MCF 10A (cell line): Measurements from ENCODE around the gene IPO8. TPM values are rescaled to one million over a fixed set of nuclear protein-coding genes. Genes with fewer than 3 reads are reported as not detected.

ENCODE experiments used
- BruUV-seq: library from RNA; stranded (reverse); fragments of 400-500 nt; replicated peaks from 2 replicates; lab custom pipeline; 2021; lab: Mats Ljungman, UMichigan
- CTCF ChIA-PET: fragments of 300-600 bp; sonication (Branson Sonifier 250); formaldehyde crosslinking; extraction: SDS; loops from one replicate; lab custom pipeline; 2021; ENCODE audit warnings: antibody characterized with exemption, inconsistent platforms; lab: Yijun Ruan, JAX
- POLR2A ChIA-PET: fragments of 300-600, 350-650 bp; sonication (Branson Sonifier 250); formaldehyde crosslinking; extraction: SDS; loops from one replicate; lab custom pipeline; 2020; ENCODE audit warnings: antibody characterized with exemption, inconsistent platforms; lab: Yijun Ruan, JAX
- DNase-seq: peaks from one replicate; pipeline ENCODE4 v3.0.0-alpha.2; 2018; ENCODE audit not compliant: unreplicated experiment
- H3K27ac Mint-ChIP-seq: one replicate; pipeline ENCODE4 v1.8.0; 2022; ENCODE audit warnings: mild to moderate bottlenecking, low read depth, mixed read lengths; ENCODE audit not compliant: unreplicated experiment
- H3K27me3 Mint-ChIP-seq: one replicate; pipeline ENCODE4 v1.8.0; 2022; ENCODE audit warnings: mixed read lengths; ENCODE audit not compliant: insufficient read depth, unreplicated experiment
- H3K36me3 Mint-ChIP-seq: one replicate; pipeline ENCODE4 v1.8.0; 2022; ENCODE audit warnings: mild to moderate bottlenecking, moderate library complexity, mixed read lengths; ENCODE audit not compliant: insufficient read depth, unreplicated experiment
- H3K4me1 Mint-ChIP-seq: one replicate; pipeline ENCODE4 v1.8.0; 2022; ENCODE audit warnings: mixed read lengths; ENCODE audit not compliant: insufficient read depth, unreplicated experiment
- H3K4me3 Mint-ChIP-seq: one replicate; pipeline ENCODE4 v1.8.0; 2022; ENCODE audit warnings: mild to moderate bottlenecking, moderate library complexity, mixed read lengths; ENCODE audit not compliant: unreplicated experiment
- H3K9me3 Mint-ChIP-seq: one replicate; pipeline ENCODE4 v1.8.0; 2022; ENCODE audit warnings: mixed read lengths; ENCODE audit not compliant: unreplicated experiment
- CTCF ChIP-seq: fragments of 200-600 bp; IDR thresholded peaks from one replicate; pipeline ENCODE4 v1.8.0; 2022; ENCODE audit warnings: antibody characterized with exemption, mild to moderate bottlenecking; ENCODE audit not compliant: unreplicated experiment
- intact Hi-C: fragments of 100-400 bp; cut with micrococcal nuclease; formaldehyde crosslinking; loops from 2 replicates; pipeline ENCODE4 v1.14.1; 2022
- total RNA-seq: library from RNA; stranded (reverse); gene quantifications from 2 replicates; pipeline ENCODE4 v1.2.3, GENCODE V29; 2022

The IPO8 gene
- total RNA-seq, 1 experiment from 2014 or later, result 36.3 TPM

- Mint-ChIP-seq H3K4me3 (no peak overlapping the region), H3K4me1 (peaks cover 13% of the 10 kb centered on the region), H3K27me3 (no peaks in the 10 kb centered on the region), H3K9me3 (no peaks in the 10 kb centered on the region), H3K36me3 (no peaks in the 10 kb centered on the region), H3K27ac (no peak overlapping the region)
- POLR2A ChIA-PET, result interaction anchor here (1.2 to 1.8 kb wide), 3 partner anchors 10 to 94 kb away, joined by 3 to 10 read pairs (median 7); partner anchors contain the start of gene CAPRIN2
- BruUV-seq, result no TSS peak
- no peak for DNase-seq
- intact Hi-C loops, result no loop called here
- TF ChIP-seq CTCF, result no peak
- CTCF ChIA-PET, result interaction anchor here (1.1 kb wide), 1 partner anchor 98 kb away, joined by 4 read pairs; no protein-coding TSS in a partner anchor
These were observed 2.7 kb upstream of the IPO8 start for GRCh38 chr12:30698346-30698745.

GRCh38 chr12:30696943-30697342, 1.3 kb upstream of the IPO8 start:
- ChIA-PET POLR2A (interaction anchor here (0.7 to 1.8 kb wide), 5 partner anchors 11 to 96 kb away, joined by 3 to 10 read pairs (median 5); partner anchors contain the start of gene CAPRIN2), CTCF (interaction anchor here (1.2 kb wide), 2 partner anchors 12 to 58 kb away, joined by 3 to 4 read pairs; partner anchors contain the start of gene CAPRIN2)
- TF ChIP-seq CTCF, result no peak
- peaks cover 20% of the 10 kb centered on the region for H3K4me1 Mint-ChIP-seq
- DNase-seq, result no peak
- intact Hi-C loops, result no loop called here
- no peak overlapping the region for H3K4me3 Mint-ChIP-seq
- H3K9me3 Mint-ChIP-seq, result no peaks in the 10 kb centered on the region
- H3K27me3 Mint-ChIP-seq, result no peaks in the 10 kb centered on the region
- H3K27ac Mint-ChIP-seq, result no peak overlapping the region
- no TSS peak for BruUV-seq
- H3K36me3 Mint-ChIP-seq, result no peaks in the 10 kb centered on the region

- no peak for DNase-seq
- Mint-ChIP-seq H3K9me3 (no peaks in the 10 kb centered on the region), H3K36me3 (no peaks in the 10 kb centered on the region), H3K27ac (peak overlapping the region; percentile 92), H3K27me3 (no peaks in the 10 kb centered on the region), H3K4me1 (peaks cover 22% of the 10 kb centered on the region), H3K4me3 (peak overlapping the region; percentile 93)
- no peak for TF ChIP-seq CTCF
- no TSS peak for BruUV-seq
- CTCF ChIA-PET, result interaction anchor here (0.8 to 2.4 kb wide), 6 partner anchors 11 to 96 kb away, joined by 3 to 22 read pairs (median 4); partner anchors contain the start of gene CAPRIN2
- POLR2A ChIA-PET, result interaction anchor here (1.2 to 3.6 kb wide), 7 partner anchors 17 to 954 kb away, joined by 4 to 75 read pairs (median 26); partner anchors contain the start of gene CAPRIN2
- intact Hi-C loops, result no loop called here
These were observed 817 bp upstream of the IPO8 start for GRCh38 chr12:30696486-30696885.

GRCh38 chr12:30696103-30696408, 387 bp upstream of the IPO8 start:
- Mint-ChIP-seq H3K27me3 (no peaks in the 10 kb centered on the region), H3K4me3 (peak overlapping the region; percentile 93), H3K27ac (peak overlapping the region; percentile 92), H3K36me3 (no peaks in the 10 kb centered on the region), H3K4me1 (peaks cover 26% of the 10 kb centered on the region), H3K9me3 (no peaks in the 10 kb centered on the region)
- CTCF ChIA-PET, result interaction anchor here (0.6 to 2.8 kb wide), 15 partner anchors 14 to 904 kb away, joined by 3 to 26 read pairs (median 4); partner anchors contain the start of gene CAPRIN2
- intact Hi-C loops, result no loop called here
- TSS peak; percentile 84 for BruUV-seq
- POLR2A ChIA-PET, result interaction anchor here (0.6 to 3.6 kb wide), 16 partner anchors 10 to 1315 kb away, joined by 3 to 75 read pairs (median 6); partner anchors contain the start of genes CAPRIN2 and ERGIC2
- no peak for TF ChIP-seq CTCF
- DNase-seq, result no peak
